Ecto neural progenitor cell (in vitro differentiated cells): ENCODE measurements around the gene EIF4G2.

ENCODE experiments used
- DNase-seq: peaks from one replicate; pipeline ENCODE4 v3.0.0-alpha.2; 2018; ENCODE audit warnings: low spot score

Gene EIF4G2

GRCh38 chr11:10771457-10771856 is 37.3 kb downstream of the EIF4G2 start:
- DNase-seq, result no peak

DNA sequence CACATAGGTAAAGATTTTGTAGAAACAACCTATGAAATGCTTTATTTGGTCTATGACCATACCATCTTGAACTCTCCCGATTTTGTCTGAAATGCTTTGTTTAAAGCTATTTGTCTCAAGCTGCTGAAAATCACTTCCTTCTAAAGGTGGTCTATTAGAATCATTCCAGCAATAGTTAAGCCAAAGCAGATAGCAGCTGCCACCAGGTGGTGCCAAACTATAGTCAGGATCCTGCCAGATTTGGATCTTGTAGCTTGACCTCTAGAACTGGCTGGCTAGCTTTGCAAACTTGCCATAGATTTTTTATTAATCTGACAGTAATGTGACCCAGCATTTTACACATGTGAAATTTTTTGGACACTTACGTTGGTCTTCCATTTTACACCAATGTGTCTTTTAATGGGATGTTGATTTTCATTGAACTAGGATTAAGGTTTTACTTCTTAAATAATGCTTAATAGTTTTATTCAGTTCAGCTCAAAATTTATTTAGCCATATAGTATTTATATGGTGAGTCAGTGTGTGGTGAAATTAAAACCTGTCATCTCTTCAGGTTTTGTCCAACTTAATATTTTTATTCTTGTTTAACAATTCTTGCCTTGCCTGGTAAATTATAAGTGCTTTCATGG is 38.0 kb downstream of the EIF4G2 start:
- DNase-seq, result no peak

GRCh38 chr11:10764412-10764811 is 44.3 kb downstream of the EIF4G2 start:
- no peak for DNase-seq

- DNase-seq, result no peak
Measured at GRCh38 chr11:10763766-10764165, 45.0 kb downstream of the EIF4G2 start.

DNA sequence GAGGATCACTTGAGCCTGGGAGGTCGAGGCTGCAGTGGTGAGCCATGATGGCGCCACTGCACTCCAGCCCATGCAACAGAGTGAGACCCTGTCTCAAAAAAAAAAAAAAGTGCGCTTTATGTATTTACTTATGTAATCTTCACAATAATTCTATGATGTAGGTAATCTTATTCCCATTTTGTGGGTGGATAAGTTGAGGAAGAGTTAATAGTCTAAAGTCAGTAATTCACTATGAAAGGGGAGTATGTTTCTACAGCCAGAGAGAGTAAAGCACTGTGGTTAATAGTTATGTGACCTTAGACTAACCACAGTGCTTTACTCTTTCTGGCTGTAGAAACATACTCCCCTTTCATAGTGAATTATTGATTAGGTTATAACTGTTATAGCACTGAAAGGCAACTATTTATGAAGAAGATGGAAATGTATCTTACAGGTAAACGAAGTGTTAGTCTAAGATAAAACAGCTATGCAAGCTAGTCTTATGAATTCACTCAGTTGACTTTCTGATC is 45.8 kb downstream of the EIF4G2 start:
- no peak for DNase-seq

DNA sequence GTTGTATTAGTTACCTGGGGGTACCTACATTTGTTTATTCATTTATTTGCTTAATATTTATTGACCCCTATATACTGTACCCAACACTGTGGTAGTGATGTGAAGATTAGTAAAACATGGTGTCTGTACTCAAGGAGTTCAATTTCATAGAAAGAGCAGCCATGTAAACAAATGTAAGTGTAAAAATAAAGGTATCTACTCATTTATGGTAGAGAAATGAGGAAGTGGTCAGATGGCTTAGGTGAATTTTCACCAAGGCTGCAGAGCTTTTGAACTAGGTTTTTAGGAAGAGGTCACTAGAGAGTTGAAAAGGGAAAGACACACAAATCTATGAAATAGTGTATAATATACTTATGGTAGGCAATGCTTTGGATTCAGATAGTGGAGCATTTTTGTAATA is 46.5 kb downstream of the EIF4G2 start:
- DNase-seq, result no peak

GRCh38 chr11:10761085-10761698 is 47.5 kb downstream of the EIF4G2 start:
- no peak for DNase-seq

DNA sequence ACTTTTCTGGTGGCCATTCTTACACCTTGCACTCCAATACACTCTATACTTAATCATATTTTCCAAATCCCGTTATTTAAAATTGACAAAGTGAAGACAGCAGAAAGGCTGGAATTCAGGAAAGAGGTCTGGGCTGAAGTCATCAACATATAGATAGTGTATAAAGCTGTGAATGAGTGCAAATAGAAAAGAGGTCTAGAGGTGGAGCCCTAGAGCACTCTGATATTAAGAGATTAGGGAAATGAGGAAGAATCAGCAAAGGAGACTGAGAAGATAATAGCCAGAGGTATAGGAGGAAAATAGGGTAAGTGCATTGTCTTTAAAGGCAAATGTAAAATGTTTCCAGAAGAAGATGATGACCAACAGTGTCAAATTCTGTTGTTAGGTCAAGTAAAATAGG is 49.8 kb downstream of the EIF4G2 start:
- no peak for DNase-seq

DNA sequence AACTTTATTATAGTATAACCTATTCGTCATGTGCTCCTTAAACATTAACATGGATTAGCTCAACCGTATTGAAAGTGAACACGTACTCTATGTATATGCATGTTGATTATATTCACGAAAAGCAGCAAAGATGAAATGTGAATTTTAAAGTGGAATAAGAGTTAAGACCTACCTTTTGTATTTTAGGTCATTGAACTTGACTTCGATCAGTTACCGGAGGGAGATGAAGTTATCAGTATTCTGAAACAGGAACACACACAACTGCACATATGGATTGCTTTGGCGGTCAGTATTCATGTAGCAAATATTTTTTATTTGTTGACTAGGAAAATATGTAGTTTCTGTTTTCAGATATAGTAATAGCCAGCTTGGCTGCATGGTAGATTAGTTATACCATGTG is 56.2 kb downstream of the EIF4G2 start:
- DNase-seq, result no peak

GRCh38 chr11:10752061-10752460 is 56.7 kb downstream of the EIF4G2 start:
- DNase-seq, result no peak

DNA sequence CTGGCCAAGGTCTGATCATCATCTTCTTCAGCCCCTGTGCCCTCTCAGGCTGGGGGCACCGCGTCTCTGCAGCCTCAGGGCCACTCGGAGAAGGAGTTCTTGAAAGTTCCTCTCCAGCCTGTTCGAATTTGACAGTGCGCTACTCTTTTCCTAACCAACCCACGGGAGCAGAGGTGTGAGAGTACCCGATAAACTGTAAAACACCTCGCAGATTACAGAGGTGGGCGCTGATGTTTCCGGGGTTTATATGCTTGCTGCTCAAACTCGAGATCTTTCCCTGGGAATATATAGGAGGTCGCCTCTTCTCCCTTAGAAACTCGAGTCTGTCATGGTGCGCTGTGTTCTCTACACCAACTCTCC is 57.2 kb downstream of the EIF4G2 start:
- no peak for DNase-seq

DNA sequence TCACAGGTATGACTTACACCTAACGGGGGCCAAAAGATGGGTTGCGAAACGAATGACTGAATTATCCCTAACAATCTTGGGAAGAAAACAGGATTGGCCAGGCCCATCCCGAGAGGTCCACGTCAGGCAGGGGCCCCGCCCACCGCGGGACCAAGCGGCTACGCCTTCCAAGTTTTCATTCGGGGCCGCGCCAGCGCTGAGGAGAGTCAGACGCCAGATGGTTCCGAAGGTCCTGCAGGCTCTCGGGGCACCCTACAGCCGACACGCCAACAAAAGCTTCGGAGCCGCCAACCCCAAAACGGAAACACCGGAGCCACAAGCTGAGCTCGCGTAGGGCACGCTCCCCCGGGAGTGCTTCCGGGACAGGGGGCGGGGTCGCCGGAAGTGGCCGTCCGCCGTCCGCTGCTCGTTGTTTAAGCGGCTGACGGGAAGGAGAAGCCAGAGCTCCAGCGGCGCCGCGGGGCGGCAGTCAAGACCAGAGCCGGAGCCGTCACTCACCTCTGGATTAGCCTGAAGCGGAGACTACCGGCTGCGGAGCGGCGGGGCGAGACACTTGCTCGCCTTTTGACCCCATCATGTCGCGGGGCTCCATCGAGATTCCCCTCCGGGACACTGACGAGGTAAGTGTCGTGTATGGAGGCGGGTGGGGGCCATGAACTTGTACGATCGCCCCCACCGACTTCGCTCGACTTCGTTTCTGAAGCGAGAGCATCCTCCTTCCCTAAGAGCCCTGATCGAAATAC is 57.7 kb downstream of the EIF4G2 start, which contains the start of gene CTR9:
Gene CTR9, plus strand, starts transcription at position 409 of the 743 bp plus-strand sequence. Its CDS starts 167 bp downstream, at position 576.
- DNase-seq, result peak; percentile 97

DNA sequence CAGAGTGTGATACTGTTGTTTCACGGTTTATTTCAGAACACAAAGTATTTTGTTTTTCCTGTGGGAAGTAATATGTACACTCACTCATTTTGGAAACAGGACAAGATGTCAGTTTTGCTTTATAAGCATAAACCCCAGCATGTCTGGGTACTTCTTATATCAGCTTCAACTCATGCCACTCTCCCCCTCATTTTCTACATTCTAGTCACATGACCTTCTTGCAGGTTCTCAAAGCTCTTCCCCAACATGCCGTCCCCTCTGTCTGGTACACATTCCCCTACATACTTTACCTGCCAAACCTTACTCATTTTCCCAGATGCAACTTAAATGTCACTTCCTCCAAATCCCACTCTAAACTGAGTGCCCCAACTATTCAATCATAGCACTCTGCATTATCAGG is 59.2 kb downstream of the EIF4G2 start:
- no peak for DNase-seq

- DNase-seq, result no peak
Measured at GRCh38 chr11:10747733-10748132, 61.0 kb downstream of the EIF4G2 start.
